Activated T-helper 1 cell treated with anti-CD3 and anti-CD28 coated beads, Interleukin-12 subunit alpha, Interleukin-12 subunit beta, Interleukin-2, Interleukin-4 antibody, amounts not matched to agents 30 ng/mL and 10 ng/mL and 1 ng/mL, durations not matched to agents 14 hours and 24 hours and 36 hours (primary cell): ENCODE results near the gene SHROOM4. TPM values are rescaled to one million over a fixed set of nuclear protein-coding genes. Genes with fewer than 3 reads are reported as not detected.

Source experiments
- DNase-seq: peaks from one replicate; pipeline ENCODE4 v3.0.0; 2021; ENCODE audit warnings: low spot score
- H3K27ac Mint-ChIP-seq: one replicate; pipeline ENCODE4 v1.8.0; 2021; ENCODE audit warnings: mild to moderate bottlenecking, mixed read lengths
- H3K27me3 Mint-ChIP-seq: one replicate; pipeline ENCODE4 v1.8.0; 2022; ENCODE audit warnings: mild to moderate bottlenecking, moderate library complexity, mixed read lengths; ENCODE audit not compliant: insufficient read depth
- H3K36me3 Mint-ChIP-seq: one replicate; pipeline ENCODE4 v1.8.0; 2021; ENCODE audit warnings: low read depth, mixed read lengths
- H3K4me1 Mint-ChIP-seq: one replicate; pipeline ENCODE4 v1.8.0; 2021; ENCODE audit warnings: low read depth, mixed read lengths
- H3K4me3 Mint-ChIP-seq: one replicate; pipeline ENCODE4 v1.8.0; 2021; ENCODE audit warnings: mild to moderate bottlenecking, moderate library complexity, mixed read lengths
- H3K9me3 Mint-ChIP-seq: one replicate; pipeline ENCODE4 v1.8.0; 2021; ENCODE audit warnings: mixed read lengths
- intact Hi-C: fragments of 100-400 bp; cut with micrococcal nuclease; formaldehyde crosslinking; loops from one replicate; pipeline ENCODE4 v1.15.1; 2024
- total RNA-seq: library from RNA; stranded (reverse); gene quantifications from 2 replicates; pipeline ENCODE4 v1.2.3, GENCODE V29; 2022

SHROOM4 gene
- total RNA-seq, 1 donor from 2014 or later: not detected

DNA sequence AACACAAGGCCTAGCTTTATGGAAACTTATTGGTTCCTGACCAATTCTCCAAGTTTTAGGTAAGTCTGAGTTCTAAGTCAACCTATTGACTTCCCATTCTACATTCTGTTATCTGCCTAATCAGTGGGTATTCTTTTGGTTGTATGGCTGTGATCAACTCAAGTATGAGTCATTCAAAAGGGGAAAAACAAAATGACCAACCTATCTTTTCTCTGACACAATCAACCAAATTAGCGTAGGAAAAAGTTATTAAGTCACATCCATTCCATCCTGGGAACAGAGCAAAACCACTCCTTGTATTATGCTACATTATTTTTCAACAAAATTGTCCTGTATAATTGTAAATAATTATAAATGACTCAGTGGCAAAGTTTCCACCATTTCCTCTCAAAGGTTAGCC is 136.2 kb downstream of the SHROOM4 start:
- H3K9me3 Mint-ChIP-seq: no peaks in the 10 kb centered on the region
- no peaks in the 10 kb centered on the region for H3K27me3 Mint-ChIP-seq
- intact Hi-C loops: no loop called here
- no peak for DNase-seq
- no peaks in the 10 kb centered on the region for H3K4me1 Mint-ChIP-seq
- H3K4me3 Mint-ChIP-seq: no peak overlapping the region
- H3K36me3 Mint-ChIP-seq: no peaks in the 10 kb centered on the region
- no peak overlapping the region for H3K27ac Mint-ChIP-seq

DNA sequence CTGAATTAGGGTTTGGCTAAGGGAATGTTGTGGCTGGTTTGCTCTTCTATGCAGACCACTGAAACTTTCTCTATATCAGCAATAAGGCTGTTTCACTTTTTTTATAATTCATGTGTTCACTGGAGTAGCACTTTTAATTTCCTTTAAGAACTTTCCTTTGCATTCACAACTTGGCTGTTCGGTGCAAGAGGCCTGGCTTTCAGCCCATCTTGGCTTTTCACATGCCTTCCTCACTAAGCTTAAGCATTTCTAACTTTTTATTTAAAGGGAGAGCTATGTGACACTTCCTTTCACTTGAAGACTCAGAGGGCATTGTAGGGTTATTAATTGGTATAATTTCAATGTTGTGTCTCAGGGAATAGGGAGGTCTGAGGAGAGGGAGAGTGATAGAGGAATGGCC is 142.3 kb downstream of the SHROOM4 start:
- intact Hi-C loops: no loop called here
- DNase-seq: no peak
- peaks cover 2% of the 10 kb centered on the region for H3K27me3 Mint-ChIP-seq
- no peaks in the 10 kb centered on the region for H3K4me1 Mint-ChIP-seq
- H3K27ac Mint-ChIP-seq: no peak overlapping the region
- H3K9me3 Mint-ChIP-seq: no peaks in the 10 kb centered on the region
- H3K36me3 Mint-ChIP-seq: no peaks in the 10 kb centered on the region
- no peak overlapping the region for H3K4me3 Mint-ChIP-seq

DNA sequence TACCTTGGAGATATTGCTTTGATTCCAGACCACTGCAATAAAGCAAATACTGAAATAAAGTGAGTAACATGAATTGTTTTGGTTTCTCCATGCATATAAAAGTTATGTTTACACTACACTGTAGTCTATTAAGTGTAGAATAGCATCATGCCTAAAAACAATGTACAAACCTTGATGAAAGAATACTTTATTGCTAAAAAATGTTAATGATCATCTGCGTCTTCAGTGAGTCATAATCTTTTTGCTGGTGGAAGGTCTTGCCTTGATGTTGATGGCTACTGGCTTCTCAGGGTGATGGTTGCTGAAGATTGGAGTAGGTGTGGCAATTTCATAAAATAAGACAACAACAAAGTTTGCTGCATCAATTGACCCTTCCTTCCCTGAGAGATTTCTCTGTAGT is 145.1 kb downstream of the SHROOM4 start:
- Mint-ChIP-seq H3K9me3 (no peaks in the 10 kb centered on the region), H3K4me1 (no peaks in the 10 kb centered on the region), H3K36me3 (no peaks in the 10 kb centered on the region), H3K4me3 (no peak overlapping the region), H3K27ac (no peak overlapping the region), H3K27me3 (peaks cover 2% of the 10 kb centered on the region)
- intact Hi-C loops: no loop called here
- no peak for DNase-seq

DNA sequence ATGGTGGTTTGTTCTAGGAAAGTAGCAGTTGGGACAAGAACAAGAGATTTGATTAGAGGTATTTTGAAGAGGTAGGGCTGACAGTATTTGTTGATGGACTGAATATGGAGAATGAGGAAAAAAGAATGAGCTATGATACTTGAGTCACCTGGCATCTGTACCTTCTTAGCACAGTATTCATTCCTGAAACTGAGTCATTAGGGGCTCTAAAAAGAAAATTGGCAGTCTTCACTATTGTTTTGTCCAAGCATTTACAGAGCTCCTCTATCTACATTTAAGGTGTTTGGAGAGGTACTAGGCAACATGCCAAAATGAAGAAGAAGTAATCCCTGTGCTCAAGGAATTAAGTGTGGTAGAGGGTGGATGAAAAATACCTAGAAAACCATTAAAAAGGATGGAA is 165.8 kb downstream of the SHROOM4 start:
- no peak for DNase-seq
- H3K4me3 Mint-ChIP-seq: no peak overlapping the region
- no peaks in the 10 kb centered on the region for H3K9me3 Mint-ChIP-seq
- no peaks in the 10 kb centered on the region for H3K4me1 Mint-ChIP-seq
- H3K36me3 Mint-ChIP-seq: no peaks in the 10 kb centered on the region
- H3K27ac Mint-ChIP-seq: no peak overlapping the region
- no peaks in the 10 kb centered on the region for H3K27me3 Mint-ChIP-seq
- intact Hi-C loops: no loop called here

DNA sequence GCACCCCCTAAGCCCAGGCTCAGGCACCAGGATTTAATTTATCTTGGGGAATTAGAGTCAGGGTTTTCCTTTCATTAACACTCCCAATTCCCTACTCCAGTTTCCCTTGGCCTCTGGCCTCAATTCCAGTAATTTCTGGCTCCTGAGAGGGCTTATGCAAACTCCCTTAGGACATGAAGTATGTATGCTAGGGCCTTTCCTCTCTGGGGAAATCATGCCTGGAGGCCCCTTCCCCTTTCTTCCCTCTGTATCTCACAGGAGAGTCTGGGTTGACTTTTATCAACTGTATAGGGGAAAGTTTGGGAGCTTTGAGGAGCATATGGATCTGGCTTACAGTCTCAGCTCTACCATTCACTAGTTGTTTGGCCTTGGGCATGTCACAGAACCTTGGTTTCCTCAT is 169.5 kb downstream of the SHROOM4 start:
- Mint-ChIP-seq H3K27ac (no peak overlapping the region), H3K9me3 (no peaks in the 10 kb centered on the region), H3K36me3 (no peaks in the 10 kb centered on the region), H3K27me3 (no peaks in the 10 kb centered on the region), H3K4me3 (no peak overlapping the region), H3K4me1 (no peaks in the 10 kb centered on the region)
- DNase-seq: no peak
- intact Hi-C loops: no loop called here

DNA sequence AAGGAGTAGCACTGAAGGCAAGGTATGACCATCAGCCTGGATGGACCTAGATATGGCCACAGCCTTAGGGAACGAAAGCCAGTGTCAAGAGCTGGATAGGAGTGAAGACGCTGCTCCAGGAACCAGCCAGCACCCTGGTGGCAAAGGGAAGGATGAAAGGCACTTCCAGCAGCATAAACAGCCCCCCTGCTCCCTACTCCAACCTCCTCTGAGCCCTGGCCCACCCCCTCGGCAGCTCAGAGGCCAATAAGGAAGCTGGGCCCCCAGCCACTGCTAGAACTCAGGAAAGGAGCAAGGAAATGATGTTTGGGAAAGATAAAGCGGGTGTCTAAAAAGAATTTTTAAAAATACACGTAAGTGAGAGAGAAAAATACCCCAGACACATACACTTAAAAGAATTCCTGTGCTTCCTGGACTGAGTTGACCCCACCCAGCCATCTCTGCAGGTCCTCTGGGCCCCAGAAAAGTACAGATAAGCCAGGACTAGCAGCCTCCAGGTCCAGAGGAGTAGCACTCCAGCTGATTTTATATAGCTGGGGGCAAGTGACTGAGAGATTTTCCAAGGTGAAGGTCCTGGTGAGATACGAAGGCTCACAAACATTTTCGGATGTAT is 170.4 kb downstream of the SHROOM4 start:
- DNase-seq: no peak
- Mint-ChIP-seq H3K27me3 (no peaks in the 10 kb centered on the region), H3K4me3 (no peak overlapping the region), H3K4me1 (no peaks in the 10 kb centered on the region), H3K9me3 (no peaks in the 10 kb centered on the region), H3K36me3 (no peaks in the 10 kb centered on the region), H3K27ac (no peak overlapping the region)
- intact Hi-C loops: no loop called here

DNA sequence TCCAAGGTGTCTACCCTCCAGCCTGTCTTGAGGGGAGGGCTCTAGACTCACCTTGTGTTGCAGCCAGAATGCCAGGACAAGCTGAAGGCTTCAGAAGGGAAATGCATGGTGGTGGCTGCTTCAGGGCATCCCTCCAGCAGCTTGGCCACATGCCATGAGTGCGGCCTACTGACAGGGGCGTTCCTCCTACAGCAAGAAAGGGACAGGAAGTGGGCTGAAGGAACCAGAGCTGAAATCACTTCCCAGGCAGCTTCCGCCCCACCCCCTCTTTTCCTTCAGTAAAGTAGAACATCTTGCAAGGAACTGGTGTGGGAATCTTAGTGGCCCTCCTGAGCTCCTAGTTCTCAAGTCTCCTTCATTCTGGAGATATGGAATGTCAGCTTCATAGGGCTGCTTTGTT is 175.9 kb downstream of the SHROOM4 start:
- intact Hi-C loops: no loop called here
- no peaks in the 10 kb centered on the region for H3K9me3 Mint-ChIP-seq
- H3K4me1 Mint-ChIP-seq: no peaks in the 10 kb centered on the region
- no peaks in the 10 kb centered on the region for H3K36me3 Mint-ChIP-seq
- no peaks in the 10 kb centered on the region for H3K27me3 Mint-ChIP-seq
- no peak overlapping the region for H3K4me3 Mint-ChIP-seq
- no peak for DNase-seq
- H3K27ac Mint-ChIP-seq: no peak overlapping the region

DNA sequence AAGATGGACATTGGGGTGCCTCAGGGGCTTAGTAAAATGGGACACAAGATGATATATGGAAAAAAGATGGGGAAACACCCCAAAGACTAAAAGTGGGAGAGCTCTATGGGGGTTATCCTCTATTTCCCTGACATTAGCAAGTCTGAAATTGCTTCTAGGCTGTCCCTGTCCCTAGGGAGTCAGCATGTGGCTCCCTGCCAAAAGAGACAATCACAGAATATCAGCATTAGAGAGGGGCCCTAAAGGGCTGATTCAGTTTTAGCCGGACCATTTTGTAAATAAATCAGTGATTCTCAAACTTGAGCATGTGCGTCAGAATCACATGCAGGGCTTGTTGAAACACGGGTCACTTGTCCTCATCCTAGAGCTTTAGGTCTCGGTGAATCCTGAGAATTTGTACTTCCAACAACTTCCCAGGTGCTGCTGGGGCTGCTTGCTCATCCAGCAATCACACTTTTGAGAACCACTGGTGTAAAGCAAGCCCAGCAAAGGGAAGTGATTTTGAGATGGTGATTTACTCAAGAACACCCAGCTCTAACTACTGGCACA is 178.1 kb downstream of the SHROOM4 start:
- DNase-seq: no peak
- Mint-ChIP-seq H3K27ac (no peak overlapping the region), H3K27me3 (no peaks in the 10 kb centered on the region), H3K9me3 (no peaks in the 10 kb centered on the region), H3K36me3 (no peaks in the 10 kb centered on the region), H3K4me1 (no peaks in the 10 kb centered on the region), H3K4me3 (no peak overlapping the region)
- intact Hi-C loops: no loop called here

DNA sequence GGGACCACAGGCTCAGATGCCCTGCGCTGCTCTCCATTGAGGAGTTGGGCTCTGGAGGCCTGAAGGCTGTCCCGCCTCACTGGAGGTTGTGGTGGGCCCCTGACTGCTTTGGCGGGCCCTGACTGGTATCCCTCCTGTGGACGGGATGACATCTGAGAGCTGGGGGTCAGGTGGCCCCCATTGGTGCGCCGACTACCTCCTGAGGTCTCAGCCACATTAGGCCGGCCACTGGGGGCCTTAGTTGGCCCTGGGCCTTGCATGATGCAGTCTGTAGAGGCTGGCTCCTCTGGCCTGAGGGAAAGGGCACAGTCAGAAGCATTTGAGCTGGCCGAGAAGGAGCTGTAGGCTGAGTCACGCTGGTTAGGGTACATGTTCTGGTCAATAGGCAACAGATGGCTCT is 178.8 kb downstream of the SHROOM4 start:
- DNase-seq: no peak
- intact Hi-C loops: no loop called here
- no peak overlapping the region for H3K4me3 Mint-ChIP-seq
- H3K27ac Mint-ChIP-seq: no peak overlapping the region
- no peaks in the 10 kb centered on the region for H3K4me1 Mint-ChIP-seq
- H3K9me3 Mint-ChIP-seq: no peaks in the 10 kb centered on the region
- peaks cover 2% of the 10 kb centered on the region for H3K27me3 Mint-ChIP-seq
- H3K36me3 Mint-ChIP-seq: no peaks in the 10 kb centered on the region

DNA sequence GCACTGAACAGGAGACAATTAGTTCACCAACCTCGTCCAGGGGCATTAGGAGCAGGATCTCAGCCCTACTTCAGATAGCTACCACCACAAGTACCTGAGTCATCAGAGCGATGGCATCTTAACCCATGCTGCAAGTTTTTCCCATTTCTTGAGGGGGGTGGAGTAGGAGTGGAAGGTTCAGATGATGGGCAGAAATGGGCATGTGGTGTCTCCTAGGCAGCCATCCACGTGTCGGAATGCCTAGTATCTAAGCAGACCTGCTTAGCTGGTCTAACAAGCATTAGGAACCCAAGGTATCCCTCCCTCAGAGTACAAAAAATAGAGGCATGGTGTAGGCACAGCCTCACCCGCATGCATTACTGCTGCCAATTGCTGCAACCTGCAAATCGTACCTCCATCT is 184.2 kb downstream of the SHROOM4 start:
- H3K27me3 Mint-ChIP-seq: peaks cover 2% of the 10 kb centered on the region
- H3K4me3 Mint-ChIP-seq: no peak overlapping the region
- no peaks in the 10 kb centered on the region for H3K4me1 Mint-ChIP-seq
- no peak for DNase-seq
- H3K9me3 Mint-ChIP-seq: no peaks in the 10 kb centered on the region
- H3K27ac Mint-ChIP-seq: no peak overlapping the region
- intact Hi-C loops: no loop called here
- H3K36me3 Mint-ChIP-seq: no peaks in the 10 kb centered on the region

DNA sequence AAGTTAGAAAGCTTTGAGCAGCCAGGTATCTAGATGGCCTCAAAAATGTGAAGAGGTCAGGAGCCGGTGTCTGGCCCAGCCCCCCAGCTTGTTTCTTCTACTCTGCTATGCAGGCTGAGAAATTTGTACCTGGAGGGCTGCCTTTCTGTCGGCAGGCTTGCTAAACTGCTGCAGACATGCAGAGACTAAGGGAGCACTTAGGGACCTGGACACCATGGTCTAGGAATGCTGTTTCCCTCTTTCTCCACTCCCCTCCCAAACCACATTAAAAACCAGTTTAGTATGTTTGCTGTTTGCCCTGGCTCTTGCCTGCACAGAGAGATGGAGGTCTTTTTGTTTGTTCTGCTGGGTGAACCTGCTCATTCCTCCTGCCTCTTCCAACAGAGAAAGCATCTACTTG is 186.3 kb downstream of the SHROOM4 start:
- no peak for DNase-seq
- no peak overlapping the region for H3K27ac Mint-ChIP-seq
- peaks cover 2% of the 10 kb centered on the region for H3K27me3 Mint-ChIP-seq
- H3K4me3 Mint-ChIP-seq: no peak overlapping the region
- H3K9me3 Mint-ChIP-seq: no peaks in the 10 kb centered on the region
- H3K36me3 Mint-ChIP-seq: no peaks in the 10 kb centered on the region
- intact Hi-C loops: no loop called here
- H3K4me1 Mint-ChIP-seq: no peaks in the 10 kb centered on the region

DNA sequence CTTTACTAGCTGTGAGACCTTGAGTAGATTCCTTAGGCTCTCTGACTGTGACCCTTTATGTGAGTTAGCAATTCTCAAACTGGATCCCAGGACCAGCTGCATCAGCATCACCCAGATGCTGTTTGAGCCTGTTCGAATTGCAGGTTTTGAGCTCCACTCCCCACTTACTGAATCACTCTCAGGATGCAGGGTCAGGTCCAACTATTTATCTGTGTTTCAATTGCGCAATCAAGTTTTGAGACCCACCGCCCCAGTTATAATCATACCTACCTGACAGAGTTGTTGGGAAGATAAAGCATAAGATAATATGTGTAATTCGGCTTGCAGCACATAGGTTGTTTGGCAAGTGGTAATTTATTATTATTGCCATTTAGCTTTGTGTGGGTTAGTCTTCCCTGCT is 187.6 kb downstream of the SHROOM4 start:
- no peak overlapping the region for H3K4me3 Mint-ChIP-seq
- intact Hi-C loops: no loop called here
- H3K4me1 Mint-ChIP-seq: no peaks in the 10 kb centered on the region
- no peak overlapping the region for H3K27ac Mint-ChIP-seq
- no peaks in the 10 kb centered on the region for H3K9me3 Mint-ChIP-seq
- H3K36me3 Mint-ChIP-seq: no peaks in the 10 kb centered on the region
- peaks cover 4% of the 10 kb centered on the region for H3K27me3 Mint-ChIP-seq
- DNase-seq: no peak

DNA sequence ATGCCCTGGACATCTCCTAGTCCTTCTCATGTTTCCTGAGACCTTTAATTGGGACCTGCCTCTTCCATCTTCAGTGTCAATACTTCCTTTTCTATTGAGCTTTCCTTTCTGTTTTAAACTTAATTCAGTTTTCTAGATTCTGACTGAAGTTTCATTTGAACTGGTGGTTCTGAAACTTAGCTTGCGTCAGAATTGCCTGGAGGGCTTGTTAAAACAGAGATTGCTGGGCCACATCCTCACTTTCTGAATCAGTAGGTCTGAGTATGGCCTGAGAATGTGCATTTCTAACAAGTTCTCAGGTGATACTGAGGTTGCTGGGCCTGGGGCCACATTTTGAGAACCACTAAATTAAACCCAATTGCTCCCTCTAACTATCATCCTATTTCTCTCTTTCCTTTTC is 191.2 kb downstream of the SHROOM4 start:
- Mint-ChIP-seq H3K9me3 (no peaks in the 10 kb centered on the region), H3K4me1 (no peaks in the 10 kb centered on the region), H3K36me3 (no peaks in the 10 kb centered on the region), H3K27me3 (peaks cover 2% of the 10 kb centered on the region), H3K27ac (no peak overlapping the region), H3K4me3 (no peak overlapping the region)
- DNase-seq: no peak
- intact Hi-C loops: no loop called here
